ENCODE measurements around the gene DTNB.
"Not testable (repeated sequence)": the region's sequence is repeated elsewhere in the genome, so short reads cannot be mapped to it uniquely, and the experiment has no call there.

Gene DTNB

DNA sequence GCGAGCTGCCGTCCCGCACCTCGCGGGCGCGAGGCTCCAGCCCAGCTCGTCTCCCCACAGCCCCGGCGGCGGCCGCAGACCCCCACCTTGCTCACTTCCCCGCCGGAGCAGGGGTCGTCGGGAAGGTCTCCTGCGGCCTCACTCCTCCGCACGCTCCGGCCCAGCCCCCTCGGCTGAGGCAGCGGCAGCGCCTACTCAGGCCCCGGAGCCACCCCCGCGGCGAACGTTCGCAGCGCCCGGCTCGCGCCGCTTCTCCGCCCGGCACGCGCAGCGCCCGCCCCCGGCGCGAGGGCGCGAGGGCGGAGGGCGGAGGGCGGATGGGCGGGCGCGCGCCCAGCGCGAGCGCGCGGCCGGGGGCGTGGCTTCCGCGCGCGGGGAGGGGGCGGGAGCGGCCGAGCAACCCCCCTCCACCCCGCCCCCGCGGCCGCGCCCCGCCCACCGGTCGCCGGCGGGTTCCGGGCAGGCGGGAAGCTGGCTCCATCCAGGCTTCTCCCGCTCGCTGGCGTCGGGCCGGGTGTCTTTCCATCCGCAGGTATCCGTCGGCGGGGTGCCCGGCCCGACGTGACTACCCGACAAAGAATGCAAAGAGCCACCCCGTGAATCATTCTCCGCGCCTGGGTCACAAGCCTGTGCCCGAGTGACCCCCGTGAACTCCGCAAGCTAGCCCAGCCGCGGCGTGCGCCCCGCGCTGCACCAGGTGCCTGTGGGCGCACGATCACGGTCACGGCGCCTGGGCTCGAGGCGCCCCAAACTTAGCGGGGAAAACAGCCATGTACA, at the start of gene DTNB:
DTNB (minus strand) TSS at position 278 of the 777 bp plus-strand sequence. CDS start 20,917 bp downstream, outside the sequence.
- Histone ChIP-seq H3K4me1 (ENCODE audit: control insufficient read depth in 2 of 2, insufficient read depth in 2 of 2, low read length in 2 of 2) (peaks cover 4 to 7% of the 10 kb centered on the region in 2 donors), H3K27me3 (ENCODE audit: control insufficient read depth in 2 of 2, insufficient read depth in 2 of 2, low read length in 2 of 2) (no peaks in the 10 kb centered on the region), H3K4me3 (ENCODE audit: low read length in 2 of 2) (peak within 1 kb of the TSS; percentile 73 to 85), H3K36me3 (ENCODE audit: control insufficient read depth in 2 of 2, insufficient read depth in 2 of 2, low read length in 2 of 2) (no peaks in the 10 kb centered on the region), H3K27ac (ENCODE audit: low read depth in 2 of 2, low read length in 2 of 2) (peak within 1 kb of the TSS; percentile 64 to 79), H3K9me3 (ENCODE audit: control insufficient read depth in 2 of 2, low read length in 2 of 2) (no peaks in the 10 kb centered on the region), H3K9ac (ENCODE audit: low read depth in 1 of 2, low read length in 2 of 2) (peak within 1 kb of the TSS; percentile 73 to 76)

DNA sequence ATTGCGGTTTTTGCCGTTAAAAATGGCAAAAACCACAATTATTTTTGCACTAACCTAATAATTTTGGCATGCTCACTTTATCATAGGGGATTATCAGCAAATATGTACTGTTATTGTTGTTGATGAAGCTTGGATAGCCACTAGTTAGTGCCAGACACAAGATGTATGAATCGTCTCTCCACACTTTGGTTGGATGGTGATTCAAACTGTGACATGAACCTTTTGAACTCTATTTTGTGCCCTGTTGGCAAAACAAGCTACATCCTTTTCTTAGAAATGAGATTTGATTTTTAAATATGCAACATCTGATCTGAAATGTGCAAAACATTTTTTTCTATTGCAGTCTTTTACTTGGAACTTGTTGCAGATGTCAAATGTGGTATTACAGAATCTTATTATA, 48.8 kb upstream of the DTNB start:
- H3K27ac ChIP-seq (ENCODE audit: low read depth in 2 of 2, low read length in 2 of 2), result no peak overlapping the region
- H3K9ac ChIP-seq (ENCODE audit: low read depth in 1 of 2, low read length in 2 of 2), result no peak overlapping the region
- no peak overlapping the region for H3K4me3 ChIP-seq (ENCODE audit: low read length in 2 of 2)
- no peaks in the 10 kb centered on the region for H3K9me3 ChIP-seq (ENCODE audit: control insufficient read depth in 2 of 2, low read length in 2 of 2)
- H3K4me1 ChIP-seq (ENCODE audit: control insufficient read depth in 2 of 2, insufficient read depth in 2 of 2, low read length in 2 of 2), result no peaks in the 10 kb centered on the region
- H3K27me3 ChIP-seq (ENCODE audit: control insufficient read depth in 2 of 2, insufficient read depth in 2 of 2, low read length in 2 of 2), result peaks cover 0 to 6% of the 10 kb centered on the region in 2 donors
- H3K36me3 ChIP-seq (ENCODE audit: control insufficient read depth in 2 of 2, insufficient read depth in 2 of 2, low read length in 2 of 2), result no peaks in the 10 kb centered on the region

DNA sequence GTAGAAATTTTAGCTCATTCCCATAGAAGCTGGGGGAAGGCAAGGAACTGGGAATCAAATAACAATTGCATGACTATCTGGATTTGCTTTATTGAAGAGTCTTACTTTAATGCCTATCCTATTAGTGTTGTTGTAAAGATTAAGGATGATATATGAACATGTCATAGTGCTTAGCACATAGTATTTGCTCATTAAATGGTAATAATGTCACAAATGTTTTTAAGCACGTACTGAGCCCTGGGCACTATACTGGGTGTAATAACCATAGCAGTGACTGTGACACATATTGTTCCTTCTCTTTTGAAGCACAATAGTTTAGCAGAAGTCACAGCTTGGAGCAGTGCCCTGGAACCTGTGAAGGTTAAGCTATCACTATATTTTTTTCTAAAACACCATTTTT, 47.2 kb upstream of the DTNB start:
- Histone ChIP-seq H3K27me3 (ENCODE audit: control insufficient read depth in 2 of 2, insufficient read depth in 2 of 2, low read length in 2 of 2) (peaks cover 0 to 6% of the 10 kb centered on the region in 2 donors), H3K4me1 (ENCODE audit: control insufficient read depth in 2 of 2, insufficient read depth in 2 of 2, low read length in 2 of 2) (no peaks in the 10 kb centered on the region), H3K9me3 (ENCODE audit: control insufficient read depth in 2 of 2, low read length in 2 of 2) (no peaks in the 10 kb centered on the region), H3K9ac (ENCODE audit: low read depth in 1 of 2, low read length in 2 of 2) (no peak overlapping the region), H3K36me3 (ENCODE audit: control insufficient read depth in 2 of 2, insufficient read depth in 2 of 2, low read length in 2 of 2) (no peaks in the 10 kb centered on the region), H3K27ac (ENCODE audit: low read depth in 2 of 2, low read length in 2 of 2) (no peak overlapping the region), H3K4me3 (ENCODE audit: low read length in 2 of 2) (no peak overlapping the region)

DNA sequence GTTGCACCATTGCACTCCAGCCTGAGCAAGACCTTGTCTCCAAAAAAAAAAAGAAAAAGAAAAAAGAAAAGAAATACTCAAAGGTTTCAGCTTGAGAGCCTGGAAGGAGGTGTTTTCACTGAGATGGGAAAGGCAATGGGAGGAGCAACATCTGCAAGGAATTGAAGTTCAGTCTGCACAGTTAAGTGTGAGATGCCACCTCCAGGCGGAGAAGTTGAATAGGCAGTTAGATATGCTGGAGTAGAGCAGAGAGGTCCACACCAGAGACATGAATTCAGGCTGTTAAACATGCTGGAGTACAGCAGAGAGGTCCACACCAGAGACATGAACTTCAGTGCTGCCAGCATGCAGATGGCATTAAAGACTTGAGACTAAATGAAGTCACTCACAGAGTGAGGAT, 41.4 kb upstream of the DTNB start:
- H3K36me3 ChIP-seq (ENCODE audit: control insufficient read depth in 2 of 2, insufficient read depth in 2 of 2, low read length in 2 of 2), result no peaks in the 10 kb centered on the region
- H3K4me3 ChIP-seq (ENCODE audit: low read length in 2 of 2), result no peak overlapping the region
- H3K27me3 ChIP-seq (ENCODE audit: control insufficient read depth in 2 of 2, insufficient read depth in 2 of 2, low read length in 2 of 2), result no peaks in the 10 kb centered on the region
- H3K4me1 ChIP-seq (ENCODE audit: control insufficient read depth in 2 of 2, insufficient read depth in 2 of 2, low read length in 2 of 2), result no peaks in the 10 kb centered on the region
- no peak overlapping the region for H3K27ac ChIP-seq (ENCODE audit: low read depth in 2 of 2, low read length in 2 of 2)
- H3K9ac ChIP-seq (ENCODE audit: low read depth in 1 of 2, low read length in 2 of 2), result no peak overlapping the region
- H3K9me3 ChIP-seq (ENCODE audit: control insufficient read depth in 2 of 2, low read length in 2 of 2), result no peaks in the 10 kb centered on the region

DNA sequence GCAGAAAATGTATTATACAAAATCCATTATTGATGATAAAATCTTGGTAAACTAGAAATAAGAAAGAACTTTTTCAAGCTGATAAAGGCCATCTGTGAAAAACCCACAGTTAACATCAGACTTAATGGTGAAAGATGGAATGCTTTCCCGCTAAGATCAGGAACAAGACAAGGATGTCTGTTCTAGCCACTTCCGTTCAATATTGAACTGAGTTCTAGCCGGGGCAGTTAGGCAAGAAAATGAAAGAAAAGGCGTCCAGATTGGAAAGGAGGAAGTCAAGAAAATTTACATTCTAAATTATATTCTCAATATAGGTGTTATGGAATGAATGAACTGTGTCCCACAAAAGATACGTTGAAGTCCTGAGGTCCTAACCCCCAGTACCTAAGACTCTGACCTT, 39.1 kb upstream of the DTNB start:
- H3K4me1 ChIP-seq (ENCODE audit: control insufficient read depth in 2 of 2, insufficient read depth in 2 of 2, low read length in 2 of 2), result no peaks in the 10 kb centered on the region
- H3K27me3 ChIP-seq (ENCODE audit: control insufficient read depth in 2 of 2, insufficient read depth in 2 of 2, low read length in 2 of 2), result no peaks in the 10 kb centered on the region
- no peaks in the 10 kb centered on the region for H3K9me3 ChIP-seq (ENCODE audit: control insufficient read depth in 2 of 2, low read length in 2 of 2)
- no peak overlapping the region for H3K27ac ChIP-seq (ENCODE audit: low read depth in 2 of 2, low read length in 2 of 2)
- H3K4me3 ChIP-seq (ENCODE audit: low read length in 2 of 2), result no peak overlapping the region
- H3K36me3 ChIP-seq (ENCODE audit: control insufficient read depth in 2 of 2, insufficient read depth in 2 of 2, low read length in 2 of 2), result no peaks in the 10 kb centered on the region
- no peak overlapping the region for H3K9ac ChIP-seq (ENCODE audit: low read depth in 1 of 2, low read length in 2 of 2)

DNA sequence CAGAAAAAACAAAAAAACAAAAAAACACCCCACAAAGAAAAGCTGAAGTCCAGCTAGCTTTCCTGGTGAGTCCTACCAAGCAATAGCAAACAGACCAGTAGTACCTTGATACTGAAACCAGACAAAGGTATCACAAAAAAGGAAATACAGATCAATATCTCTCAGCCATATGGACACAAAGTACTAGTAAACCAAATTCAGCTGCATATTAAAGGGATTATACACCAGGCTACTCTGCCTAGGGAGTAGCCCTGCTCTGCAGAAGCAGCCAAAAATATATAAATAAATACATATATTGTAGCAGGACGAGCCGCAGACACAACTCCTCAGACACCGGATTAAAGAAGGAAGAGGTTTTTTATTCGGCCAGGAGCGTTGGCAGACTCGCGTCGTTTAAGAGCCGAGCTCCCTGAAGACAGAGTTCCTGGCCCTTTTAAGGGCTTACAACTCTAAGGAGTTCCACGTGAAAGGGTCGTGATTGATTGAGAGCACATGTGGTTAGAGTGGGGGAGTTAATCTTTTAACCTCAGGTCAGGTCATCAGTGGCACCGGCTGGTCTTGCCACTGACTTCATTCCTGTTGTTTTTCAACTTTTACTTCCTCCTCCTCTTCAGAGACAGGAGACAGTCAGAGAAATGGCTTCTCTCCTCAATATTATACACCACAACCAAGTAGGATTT, 38.4 kb upstream of the DTNB start:
- Histone ChIP-seq H3K4me3 (ENCODE audit: low read length in 2 of 2) (peak overlapping the region in 1 of 2 donors; percentile 52), H3K9ac (ENCODE audit: low read depth in 1 of 2, low read length in 2 of 2) (no peak overlapping the region), H3K27ac (ENCODE audit: low read depth in 2 of 2, low read length in 2 of 2) (no peak overlapping the region), H3K4me1 (ENCODE audit: control insufficient read depth in 2 of 2, insufficient read depth in 2 of 2, low read length in 2 of 2) (no peaks in the 10 kb centered on the region), H3K9me3 (ENCODE audit: control insufficient read depth in 2 of 2, low read length in 2 of 2) (no peaks in the 10 kb centered on the region), H3K27me3 (ENCODE audit: control insufficient read depth in 2 of 2, insufficient read depth in 2 of 2, low read length in 2 of 2) (no peaks in the 10 kb centered on the region), H3K36me3 (ENCODE audit: control insufficient read depth in 2 of 2, insufficient read depth in 2 of 2, low read length in 2 of 2) (no peaks in the 10 kb centered on the region)

DNA sequence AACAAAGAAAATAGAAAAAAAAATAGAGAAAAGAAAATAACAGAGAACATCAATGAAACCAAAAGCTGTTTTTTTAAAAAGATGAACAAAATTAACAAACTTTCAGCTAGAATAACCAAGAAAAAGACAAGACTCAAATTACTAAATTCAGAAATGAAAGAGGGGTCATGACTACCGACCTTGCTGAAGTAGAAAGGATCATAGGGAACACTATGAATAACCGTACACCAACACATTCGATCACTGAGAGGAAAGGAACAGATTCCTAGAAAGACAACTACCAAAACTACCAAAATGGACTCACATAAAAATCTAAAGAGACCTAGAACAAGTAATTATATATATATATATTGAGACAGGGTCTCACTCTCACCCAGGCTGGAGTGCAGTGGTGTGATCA, 37.4 kb upstream of the DTNB start:
- Histone ChIP-seq H3K4me3 (ENCODE audit: low read length in 2 of 2) (no peak overlapping the region), H3K27ac (ENCODE audit: low read depth in 2 of 2, low read length in 2 of 2) (no peak overlapping the region), H3K9ac (ENCODE audit: low read depth in 1 of 2, low read length in 2 of 2) (no peak overlapping the region), H3K36me3 (ENCODE audit: control insufficient read depth in 2 of 2, insufficient read depth in 2 of 2, low read length in 2 of 2) (no peaks in the 10 kb centered on the region), H3K4me1 (ENCODE audit: control insufficient read depth in 2 of 2, insufficient read depth in 2 of 2, low read length in 2 of 2) (no peaks in the 10 kb centered on the region), H3K27me3 (ENCODE audit: control insufficient read depth in 2 of 2, insufficient read depth in 2 of 2, low read length in 2 of 2) (no peaks in the 10 kb centered on the region), H3K9me3 (ENCODE audit: control insufficient read depth in 2 of 2, low read length in 2 of 2) (no peaks in the 10 kb centered on the region)

DNA sequence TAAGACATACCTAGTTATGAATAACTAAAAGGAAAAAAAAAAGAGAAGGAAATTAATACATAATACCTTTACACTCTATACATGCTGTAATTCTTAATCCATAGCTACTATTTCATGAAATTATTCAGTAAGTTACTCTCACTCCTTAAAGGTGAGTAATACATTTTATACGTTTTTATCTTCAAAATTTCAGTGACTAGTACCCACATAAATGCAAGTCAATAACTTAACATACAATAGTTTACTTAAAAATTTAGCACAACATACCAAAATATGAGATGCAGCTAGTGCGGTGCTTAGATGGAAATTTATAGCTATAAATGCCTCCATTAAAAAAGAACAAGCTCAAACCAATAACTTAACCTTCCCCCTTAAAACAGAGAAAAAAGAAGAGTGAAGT, 36.0 kb upstream of the DTNB start:
- H3K4me3 ChIP-seq (ENCODE audit: low read length in 2 of 2), result no peak overlapping the region
- no peaks in the 10 kb centered on the region for H3K27me3 ChIP-seq (ENCODE audit: control insufficient read depth in 2 of 2, insufficient read depth in 2 of 2, low read length in 2 of 2)
- no peaks in the 10 kb centered on the region for H3K9me3 ChIP-seq (ENCODE audit: control insufficient read depth in 2 of 2, low read length in 2 of 2)
- H3K27ac ChIP-seq (ENCODE audit: low read depth in 2 of 2, low read length in 2 of 2), result no peak overlapping the region
- no peak overlapping the region for H3K9ac ChIP-seq (ENCODE audit: low read depth in 1 of 2, low read length in 2 of 2)
- H3K4me1 ChIP-seq (ENCODE audit: control insufficient read depth in 2 of 2, insufficient read depth in 2 of 2, low read length in 2 of 2), result no peaks in the 10 kb centered on the region
- H3K36me3 ChIP-seq (ENCODE audit: control insufficient read depth in 2 of 2, insufficient read depth in 2 of 2, low read length in 2 of 2), result no peaks in the 10 kb centered on the region

DNA sequence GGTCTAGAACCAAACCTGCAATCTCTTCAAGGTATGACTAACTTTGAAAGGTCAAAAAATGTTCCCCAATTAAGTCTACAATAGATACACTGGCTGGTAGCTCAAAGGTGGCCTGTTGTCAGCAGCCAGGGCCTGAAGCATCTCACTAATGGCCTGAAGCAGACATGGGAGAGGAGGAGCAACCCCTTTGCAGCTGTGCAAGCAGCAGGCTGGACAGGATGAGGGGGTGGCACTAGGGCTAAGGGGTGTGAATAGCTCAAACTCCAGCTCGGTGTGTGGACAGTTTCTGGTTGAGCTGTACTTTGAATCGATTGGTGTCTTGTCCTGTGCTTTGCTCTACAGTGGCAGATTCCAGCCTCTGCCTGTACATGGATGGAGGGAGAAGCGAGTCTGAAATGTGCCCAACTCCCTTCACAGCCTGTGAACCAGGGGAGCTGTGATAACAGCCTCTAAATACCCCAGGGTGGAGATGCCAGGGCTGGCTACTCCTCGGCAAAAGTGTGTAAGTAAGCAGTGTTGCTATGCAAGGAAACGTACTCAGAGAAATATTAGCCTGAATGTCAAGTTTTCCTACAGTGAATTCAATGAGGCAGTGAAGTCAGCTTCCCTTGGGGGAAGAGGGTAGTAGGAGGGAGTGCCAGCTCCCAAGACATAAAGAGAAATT, 34.7 kb upstream of the DTNB start:
- H3K36me3 ChIP-seq (ENCODE audit: control insufficient read depth in 2 of 2, insufficient read depth in 2 of 2, low read length in 2 of 2), result no peaks in the 10 kb centered on the region

DNA sequence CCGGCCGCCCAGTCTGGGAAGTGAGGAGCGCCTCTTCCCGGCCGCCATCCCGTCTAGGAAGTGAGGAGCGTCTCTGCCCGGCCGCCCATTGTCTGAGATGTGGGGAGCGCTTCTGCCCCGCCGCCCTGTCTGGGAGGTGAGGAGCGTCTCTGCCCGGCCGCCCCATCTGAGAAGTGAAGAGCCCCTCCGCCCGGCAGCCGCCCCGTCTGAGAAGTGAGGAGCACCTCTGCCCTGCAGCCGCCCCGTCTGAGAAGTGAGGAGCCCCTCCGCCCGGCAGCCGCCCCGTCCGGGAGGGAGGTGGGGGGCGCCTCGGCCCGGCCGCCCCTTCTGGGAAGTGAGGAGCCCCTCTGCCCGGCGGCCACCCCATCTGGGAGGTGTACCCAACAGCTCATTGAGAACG, 32.2 kb upstream of the DTNB start:
- not testable (repeated sequence) for H3K4me1 ChIP-seq (ENCODE audit: control insufficient read depth in 2 of 2, insufficient read depth in 2 of 2, low read length in 2 of 2); H3K27ac ChIP-seq (ENCODE audit: low read depth in 2 of 2, low read length in 2 of 2); H3K9ac ChIP-seq (ENCODE audit: low read depth in 1 of 2, low read length in 2 of 2); H3K27me3 ChIP-seq (ENCODE audit: control insufficient read depth in 2 of 2, insufficient read depth in 2 of 2, low read length in 2 of 2); H3K9me3 ChIP-seq (ENCODE audit: control insufficient read depth in 2 of 2, low read length in 2 of 2); H3K36me3 ChIP-seq (ENCODE audit: control insufficient read depth in 2 of 2, insufficient read depth in 2 of 2, low read length in 2 of 2); H3K4me3 ChIP-seq (ENCODE audit: low read length in 2 of 2)

More for the DNA sequence above, 34.7 kb upstream of the DTNB start:
- H3K4me1 ChIP-seq (ENCODE audit: control insufficient read depth in 2 of 2, insufficient read depth in 2 of 2, low read length in 2 of 2), result no peaks in the 10 kb centered on the region
- no peak overlapping the region for H3K9ac ChIP-seq (ENCODE audit: low read depth in 1 of 2, low read length in 2 of 2)
- no peaks in the 10 kb centered on the region for H3K27me3 ChIP-seq (ENCODE audit: control insufficient read depth in 2 of 2, insufficient read depth in 2 of 2, low read length in 2 of 2)
- no peak overlapping the region for H3K27ac ChIP-seq (ENCODE audit: low read depth in 2 of 2, low read length in 2 of 2)
- no peak overlapping the region for H3K4me3 ChIP-seq (ENCODE audit: low read length in 2 of 2)
- H3K9me3 ChIP-seq (ENCODE audit: control insufficient read depth in 2 of 2, low read length in 2 of 2), result no peaks in the 10 kb centered on the region
